ENCODE measurements around the gene PRKAR1B.

The PRKAR1B gene

GRCh38 chr7:745431-746154 lies 18.5 kb upstream of the PRKAR1B start:
- TF ChIP-seq ZNF19 (tag by site-specific recombination; IDR thresholded peaks at IDR 0.05; ENCODE audit: low read depth) (no peak), YY1 (tag by site-specific recombination; IDR thresholded peaks at IDR 0.05) (no peak), ZNF18 (tag by site-specific recombination; IDR thresholded peaks at IDR 0.05) (peak; percentile 78), ZNF211 (tag by site-specific recombination; IDR thresholded peaks at IDR 0.05; ENCODE audit: low read depth) (no peak), KLF9 (tag by site-specific recombination; IDR thresholded peaks at IDR 0.05; ENCODE audit: low read depth) (no peak), KLF7 (tag by site-specific recombination; IDR thresholded peaks at IDR 0.05; ENCODE audit: borderline replicate concordance) (no peak), ZSCAN4 (tag by site-specific recombination; IDR thresholded peaks at IDR 0.05) (0 out of 2 replicates have a peak, but pooled peaks have one; percentile 21), ZNF837 (tag by site-specific recombination; IDR thresholded peaks at IDR 0.05) (no peak), ZNF24 (tag by site-specific recombination; IDR thresholded peaks at IDR 0.05) (no peak), ZNF561 (tag by site-specific recombination; IDR thresholded peaks at IDR 0.05; ENCODE audit: borderline replicate concordance) (no peak), ZFHX2 (tag by site-specific recombination; conservative IDR thresholded peaks at IDR 0.05) (no peak)
- CTCF ChIA-PET = no interaction called here
- Histone ChIP-seq H3K9me3 (ENCODE audit: control insufficient read depth, insufficient read depth, low read depth, low read length) (no peaks in the 10 kb centered on the region), H3K27ac (ENCODE audit: extremely low read depth, low read depth, low read length) (no peak overlapping the region), H3K4me1 (ENCODE audit: control insufficient read depth, insufficient read depth, low read length) (no peaks in the 10 kb centered on the region), H3K4me3 (ENCODE audit: low read depth, low read length) (no peak overlapping the region), H3K36me3 (ENCODE audit: control insufficient read depth in 2 of 2, insufficient read depth in 1 of 2, low read length in 2 of 2) (peaks cover 7 to 49% of the 10 kb centered on the region in 2 experiments; a peak in 2 of 3 replicates)
- POLR2A ChIA-PET = no interaction called here

GRCh38 chr7:744854-745430 lies 17.9 kb upstream of the PRKAR1B start:
- Histone ChIP-seq H3K4me3 (ENCODE audit: low read depth, low read length) (no peak overlapping the region), H3K27ac (ENCODE audit: extremely low read depth, low read depth, low read length) (no peak overlapping the region), H3K36me3 (ENCODE audit: control insufficient read depth in 2 of 2, insufficient read depth in 1 of 2, low read length in 2 of 2) (peaks cover 7 to 49% of the 10 kb centered on the region in 2 experiments; a peak in 2 of 3 replicates), H3K9me3 (ENCODE audit: control insufficient read depth, insufficient read depth, low read depth, low read length) (no peaks in the 10 kb centered on the region), H3K4me1 (ENCODE audit: control insufficient read depth, insufficient read depth, low read length) (no peaks in the 10 kb centered on the region)
- ChIA-PET POLR2A (no interaction called here), CTCF (no interaction called here)
- TF ChIP-seq TSHZ1 (tag by site-specific recombination; IDR thresholded peaks at IDR 0.05; ENCODE audit: borderline replicate concordance) (no peak), AEBP2 (tag by site-specific recombination; IDR thresholded peaks at IDR 0.05; ENCODE audit: borderline replicate concordance) (no peak), ZNF274 (IDR thresholded peaks at IDR 0.05; ENCODE audit: low read length) (no peak), ZNF274 (tag by site-specific recombination; IDR thresholded peaks at IDR 0.05; ENCODE audit: borderline replicate concordance) (no peak), ZNF416 (tag by site-specific recombination; IDR thresholded peaks at IDR 0.05) (no peak), HOXD13 (CRISPR knock-in tag; IDR thresholded peaks at IDR 0.05; ENCODE audit: borderline replicate concordance) (no peak), ZNF596 (tag by site-specific recombination; IDR thresholded peaks at IDR 0.05) (no peak), ZBTB7A (tag by site-specific recombination; IDR thresholded peaks at IDR 0.05; ENCODE audit: low read depth) (no peak), ZNF548 (tag by site-specific recombination; IDR thresholded peaks at IDR 0.05) (no peak), ZNF513 (tag by site-specific recombination; IDR thresholded peaks at IDR 0.05) (no peak), HIC1 (tag by site-specific recombination; IDR thresholded peaks at IDR 0.05) (no peak), ZNF10 (tag by site-specific recombination; IDR thresholded peaks at IDR 0.05) (no peak)
